AG04450 (cell line): Measurements from ENCODE around the gene EI24. TPM values are rescaled to one million over a fixed set of nuclear protein-coding genes. Genes with fewer than 3 reads are reported as not detected.

Experiments
- CTCF ChIA-PET: fragments of 300-600, 350-600 bp; formaldehyde crosslinking; extraction: SDS; loops from one replicate; lab custom pipeline; 2022; ENCODE audit warnings: antibody characterized with exemption, inconsistent platforms; lab: Charles Lee
- POLR2A ChIA-PET: fragments of 350-600 bp; formaldehyde crosslinking; extraction: SDS; loops from one replicate; lab custom pipeline; 2021; ENCODE audit warnings: antibody characterized with exemption, inconsistent platforms; lab: Yijun Ruan, JAX
- DNase-seq: peaks from one replicate; pipeline ENCODE4 v3.0.0-alpha.2; 2011; ENCODE audit warnings: low read depth, low spot score
- H3K27ac ChIP-seq: one replicate; pipeline ENCODE4 v1.5.1; 2012; ENCODE audit warnings: low read depth, low read length, control low read depth
- H3K27me3 ChIP-seq: one replicate; pipeline ENCODE4 v1.6.0; 2012; ENCODE audit warnings: low read length; ENCODE audit not compliant: control insufficient read depth, insufficient read depth
- H3K4me3 ChIP-seq: 2 replicates; pipeline ENCODE4 v1.5.1; 2011; ENCODE audit warnings: mild to moderate bottlenecking, low read depth, low read length, control low read depth
- H3K9me3 ChIP-seq: 2 replicates; pipeline ENCODE4 v1.5.1; 2012; ENCODE audit warnings: low read length; ENCODE audit not compliant: control insufficient read depth, insufficient read depth
- CTCF ChIP-seq: IDR thresholded peaks from 2 replicates; pipeline ENCODE4 v1.5.1; 2011; ENCODE audit warnings: low read depth, low read length, control low read depth, inconsistent platforms
- polyA plus RNA-seq: library from polyadenylated mRNA; depleted of rRNA; stranded (reverse); fragments of >200 nt; gene quantifications from 2 replicates; pipeline ENCODE4 v1.2.3, GENCODE V29; 2011

The EI24 gene
- polyA plus RNA-seq, 1 experiment, result 150 TPM

GRCh38 chr11:125553357-125553756, 15.9 kb upstream of the EI24 start:
- H3K9me3 ChIP-seq, result peaks cover 18% of the 10 kb centered on the region
- H3K27ac ChIP-seq, result no peak overlapping the region
- H3K27me3 ChIP-seq, result peaks cover 2% of the 10 kb centered on the region
- no peak for DNase-seq
- no peak overlapping the region for H3K4me3 ChIP-seq
- CTCF ChIA-PET, result no interaction called here
- POLR2A ChIA-PET, result no interaction called here
- no peak for TF ChIP-seq CTCF

- no peak for DNase-seq
- peaks cover 18% of the 10 kb centered on the region for H3K9me3 ChIP-seq
- TF ChIP-seq CTCF, result no peak
- H3K4me3 ChIP-seq, result no peak overlapping the region
- no peak overlapping the region for H3K27ac ChIP-seq
- ChIA-PET CTCF (no interaction called here), POLR2A (no interaction called here)
- peaks cover 2% of the 10 kb centered on the region for H3K27me3 ChIP-seq
These were observed 15.2 kb upstream of the EI24 start for GRCh38 chr11:125554038-125554437.

DNA sequence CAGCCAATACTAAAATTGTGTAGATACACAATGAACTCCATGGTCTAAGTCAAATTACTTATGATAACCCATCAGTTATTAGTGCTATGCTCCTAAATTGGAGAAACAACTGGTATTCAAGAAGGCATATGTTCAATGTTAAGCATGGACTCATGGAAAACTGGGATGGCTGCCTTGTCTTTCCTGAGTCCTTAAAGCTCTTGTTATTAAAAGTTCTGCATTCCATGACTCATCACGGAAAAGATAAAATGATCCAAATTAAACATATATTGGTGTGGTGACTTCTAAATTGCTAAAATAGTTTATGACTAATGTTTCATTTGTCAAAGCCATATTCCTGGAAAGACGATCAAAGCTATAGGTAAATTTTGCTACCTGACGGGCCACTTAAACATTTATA, 9.4 kb upstream of the EI24 start:
- Histone ChIP-seq H3K27me3 (peaks cover 3% of the 10 kb centered on the region), H3K4me3 (no peak overlapping the region), H3K27ac (no peak overlapping the region), H3K9me3 (no peaks in the 10 kb centered on the region)
- ChIA-PET POLR2A (no interaction called here), CTCF (interaction anchor here (0.5 kb wide), 1 partner anchor 1144 kb away, joined by 4 read pairs; no protein-coding TSS in a partner anchor)
- no peak for TF ChIP-seq CTCF
- no peak for DNase-seq

DNA sequence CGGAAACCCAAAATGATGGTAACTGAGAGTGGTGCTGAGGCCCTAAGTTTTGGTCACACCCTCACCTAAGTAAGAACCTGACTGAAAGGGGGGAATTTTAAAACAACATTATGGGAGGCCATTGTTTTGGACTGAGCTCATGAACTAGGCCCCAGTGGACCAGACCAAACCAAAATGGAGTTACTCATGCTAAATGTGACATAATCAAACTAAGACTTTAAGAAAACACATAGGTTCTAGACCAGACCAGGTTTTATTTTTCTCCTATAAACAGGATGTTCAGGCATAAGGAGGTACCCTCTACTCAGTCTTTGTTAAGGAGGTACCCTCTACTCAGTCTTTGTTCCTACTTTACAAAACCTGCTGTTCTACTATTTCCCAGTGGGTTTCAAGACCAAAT, 7.4 kb upstream of the EI24 start:
- TF ChIP-seq CTCF, result no peak
- POLR2A ChIA-PET, result no interaction called here
- CTCF ChIA-PET, result no interaction called here
- no peak overlapping the region for H3K27ac ChIP-seq
- no peak overlapping the region for H3K4me3 ChIP-seq
- no peaks in the 10 kb centered on the region for H3K9me3 ChIP-seq
- no peak for DNase-seq
- H3K27me3 ChIP-seq, result peaks cover 3% of the 10 kb centered on the region

- Histone ChIP-seq H3K27me3 (peaks cover 3% of the 10 kb centered on the region), H3K9me3 (no peaks in the 10 kb centered on the region), H3K27ac (no peak overlapping the region), H3K4me3 (no peak overlapping the region)
- ChIA-PET POLR2A (no interaction called here), CTCF (no interaction called here)
- TF ChIP-seq CTCF, result no peak
- no peak for DNase-seq
These were observed 6.8 kb upstream of the EI24 start for GRCh38 chr11:125562430-125562829.
